Fibroblast of lung (primary cell): Measurements from ENCODE around the gene LCN15.

ENCODE experiments used
- EZH2 ChIP-seq: IDR thresholded peaks from 2 replicates; pipeline ENCODE4 v1.5.1; 2012; ENCODE audit warnings: low read length, control low read depth, mild to moderate bottlenecking; ENCODE audit errors: missing control alignments
- TF ChIP-seq, protein P1 (sequence below), 2 donors: IDR thresholded peaks in 1 of 2; conservative IDR thresholded peaks in 1 of 2; 1 replicate in 1 of 2; 2 replicates in 1 of 2; pipeline ENCODE4 v1.5.1; 2011 to 2012; ENCODE audit warnings: low read length in 2 of 2, control low read depth in 1 of 2, inconsistent platforms in 1 of 2, low read depth in 1 of 2, mild to moderate bottlenecking in 1 of 2

DNA sequence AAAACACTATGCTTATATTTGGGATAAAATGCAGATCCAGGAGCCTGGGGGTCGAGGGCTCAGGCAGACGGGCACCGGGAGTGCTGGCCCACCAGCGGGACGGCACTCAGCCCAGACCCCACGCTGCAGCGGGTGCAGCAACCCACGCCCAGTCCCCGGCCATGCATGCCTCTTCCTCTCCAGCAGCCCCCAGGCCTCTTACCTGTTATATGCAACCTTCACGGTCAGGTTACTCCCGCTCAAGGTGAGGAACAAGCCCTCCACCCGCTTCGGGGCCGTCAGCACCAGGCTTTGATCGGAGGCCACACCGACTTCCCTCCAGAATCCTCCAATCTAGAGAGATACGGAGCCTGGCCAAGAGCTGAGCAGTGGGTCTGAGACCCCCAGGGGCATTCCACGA, 7.5 kb downstream of the LCN15 start:
- TF ChIP-seq, protein P1, sequence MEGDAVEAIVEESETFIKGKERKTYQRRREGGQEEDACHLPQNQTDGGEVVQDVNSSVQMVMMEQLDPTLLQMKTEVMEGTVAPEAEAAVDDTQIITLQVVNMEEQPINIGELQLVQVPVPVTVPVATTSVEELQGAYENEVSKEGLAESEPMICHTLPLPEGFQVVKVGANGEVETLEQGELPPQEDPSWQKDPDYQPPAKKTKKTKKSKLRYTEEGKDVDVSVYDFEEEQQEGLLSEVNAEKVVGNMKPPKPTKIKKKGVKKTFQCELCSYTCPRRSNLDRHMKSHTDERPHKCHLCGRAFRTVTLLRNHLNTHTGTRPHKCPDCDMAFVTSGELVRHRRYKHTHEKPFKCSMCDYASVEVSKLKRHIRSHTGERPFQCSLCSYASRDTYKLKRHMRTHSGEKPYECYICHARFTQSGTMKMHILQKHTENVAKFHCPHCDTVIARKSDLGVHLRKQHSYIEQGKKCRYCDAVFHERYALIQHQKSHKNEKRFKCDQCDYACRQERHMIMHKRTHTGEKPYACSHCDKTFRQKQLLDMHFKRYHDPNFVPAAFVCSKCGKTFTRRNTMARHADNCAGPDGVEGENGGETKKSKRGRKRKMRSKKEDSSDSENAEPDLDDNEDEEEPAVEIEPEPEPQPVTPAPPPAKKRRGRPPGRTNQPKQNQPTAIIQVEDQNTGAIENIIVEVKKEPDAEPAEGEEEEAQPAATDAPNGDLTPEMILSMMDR (conservative IDR thresholded peaks at IDR 0.05 in 1 of 2, IDR thresholded peaks at IDR 0.05 in 1 of 2; ENCODE audit: low read depth in 1 of 2, low read length in 2 of 2): no peak
- TF ChIP-seq EZH2: no peak
